Epithelial cell of proximal tubule (primary cell): ENCODE measurements around the gene NTM. TPM values are rescaled to one million over a fixed set of nuclear protein-coding genes. Genes with fewer than 3 reads are reported as not detected.

ENCODE experiments used
- DNase-seq: peaks from one replicate; pipeline ENCODE4 v3.0.0-alpha.2; 2011; ENCODE audit warnings: low read depth
- H3K4me3 ChIP-seq: 2 replicates; pipeline ENCODE4 v1.5.1; 2011; ENCODE audit warnings: low read depth, mild to moderate bottlenecking, low read length
- CTCF ChIP-seq: conservative IDR thresholded peaks from 2 replicates; pipeline ENCODE4 v1.5.1; 2012; ENCODE audit warnings: low read depth, mild to moderate bottlenecking, low read length
- total RNA-seq: library from RNA; depleted of rRNA; stranded (reverse); fragments of >200 nt; gene quantifications from 2 replicates; pipeline ENCODE4 v1.2.3, GENCODE V29; 2015

Gene NTM
- total RNA-seq, 1 donor from 2014 or later = 5.3 TPM

- DNase-seq = no peak
- H3K4me3 ChIP-seq = no peak overlapping the region
- TF ChIP-seq CTCF = no peak
Observed at GRCh38 chr11:131468565-131468964, 98.2 kb downstream of the NTM start.

GRCh38 chr11:131470216-131470925 lies 100.0 kb downstream of the NTM start:
- no peak for TF ChIP-seq CTCF

GRCh38 chr11:131471976-131472375 lies 101.6 kb downstream of the NTM start:
- DNase-seq = no peak
- no peak for TF ChIP-seq CTCF
- H3K4me3 ChIP-seq = no peak overlapping the region

More at GRCh38 chr11:131470216-131470925, 100.0 kb downstream of the NTM start:
- no peak for DNase-seq
- H3K4me3 ChIP-seq = no peak overlapping the region

- no peak for TF ChIP-seq CTCF
- no peak for DNase-seq
- H3K4me3 ChIP-seq = no peak overlapping the region
Observed at GRCh38 chr11:131474947-131475346, 104.5 kb downstream of the NTM start.

- DNase-seq = no peak
- TF ChIP-seq CTCF = no peak
- no peak overlapping the region for H3K4me3 ChIP-seq
Observed at GRCh38 chr11:131476266-131476665, 105.9 kb downstream of the NTM start.

GRCh38 chr11:131478341-131478740 lies 107.9 kb downstream of the NTM start:
- no peak overlapping the region for H3K4me3 ChIP-seq
- DNase-seq = no peak
- no peak for TF ChIP-seq CTCF

GRCh38 chr11:131481303-131481702 lies 110.9 kb downstream of the NTM start:
- TF ChIP-seq CTCF = no peak
- no peak for DNase-seq

More at GRCh38 chr11:131481303-131481702, 110.9 kb downstream of the NTM start:
- no peak overlapping the region for H3K4me3 ChIP-seq
